GM19193 (cell line): ENCODE data around the gene MEF2D.
A peak's percentile ranks its signal among the peaks of the same experiment; 100 is the strongest.

ENCODE experiments used
- POLR2A ChIP-seq: IDR thresholded peaks from 4 replicates; pipeline ENCODE4 v1.6.1; 2011; ENCODE audit not compliant: insufficient read depth, insufficient read length; ENCODE audit errors: extremely low read depth

MEF2D gene

DNA sequence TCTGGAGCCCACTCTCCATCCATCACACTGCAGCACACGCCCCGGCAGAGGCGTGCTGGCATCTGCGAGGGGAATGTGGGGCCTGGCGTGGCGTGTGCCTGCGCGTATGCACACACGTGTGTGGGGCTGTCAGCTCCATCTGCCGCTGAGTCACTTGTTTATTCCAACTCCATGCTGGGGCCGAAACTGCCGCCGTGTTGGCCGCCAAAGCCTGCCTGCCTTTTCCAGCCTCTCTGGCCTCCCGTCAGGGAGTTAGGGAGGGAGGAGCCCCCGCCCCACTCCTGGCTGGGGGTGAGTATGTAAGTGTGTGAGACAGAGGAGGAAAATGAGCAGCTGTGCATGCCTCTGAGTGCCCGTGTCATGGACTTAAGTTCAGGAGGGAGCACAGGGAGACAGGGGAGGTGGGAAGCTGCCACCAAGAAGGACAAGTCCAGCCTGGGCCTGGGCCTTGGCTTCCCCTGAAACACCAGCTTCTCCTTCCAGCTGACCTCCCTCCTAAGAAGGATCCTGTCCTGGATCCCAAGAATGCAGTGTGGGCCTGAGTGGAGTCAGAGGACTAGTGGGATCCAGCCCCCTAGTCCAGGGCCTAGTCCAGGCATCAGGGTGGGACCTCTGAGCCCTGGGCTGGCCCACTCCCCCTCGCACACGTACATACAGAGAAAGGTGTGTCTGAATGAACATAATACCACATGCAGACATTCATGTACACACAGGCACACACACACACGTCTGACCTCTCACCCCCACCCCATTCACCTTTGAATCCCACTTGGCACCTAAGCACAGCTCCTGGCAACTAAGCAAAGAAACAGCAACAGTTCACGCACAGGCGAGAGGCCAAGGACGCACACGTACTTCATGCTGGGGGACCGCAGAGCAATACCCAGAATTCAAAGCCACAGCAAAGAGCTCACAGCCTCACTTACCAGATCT lies 24.7 kb downstream of the MEF2D start:
- peak; percentile 24 for TF ChIP-seq POLR2A

DNA sequence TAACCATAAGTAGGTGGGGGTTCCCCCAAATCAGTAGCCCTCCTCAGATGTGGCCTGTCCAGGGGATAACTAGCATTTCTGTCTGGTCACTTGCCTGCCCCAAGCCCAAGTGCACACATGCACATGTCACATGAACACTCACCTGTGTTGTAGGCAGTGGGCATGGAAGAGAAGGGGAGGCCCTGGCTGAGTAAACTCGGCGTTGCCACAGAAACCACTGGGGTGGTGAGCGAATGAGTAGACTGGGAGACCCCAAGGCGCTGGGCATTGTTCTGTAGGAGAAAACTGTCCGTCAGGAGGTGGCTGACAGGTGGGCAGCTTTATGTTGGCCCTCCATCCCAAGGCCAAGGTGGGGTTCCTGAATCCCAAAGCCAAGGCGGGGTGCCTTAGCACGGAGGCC lies 25.6 kb downstream of the MEF2D start:
- TF ChIP-seq POLR2A: no peak

DNA sequence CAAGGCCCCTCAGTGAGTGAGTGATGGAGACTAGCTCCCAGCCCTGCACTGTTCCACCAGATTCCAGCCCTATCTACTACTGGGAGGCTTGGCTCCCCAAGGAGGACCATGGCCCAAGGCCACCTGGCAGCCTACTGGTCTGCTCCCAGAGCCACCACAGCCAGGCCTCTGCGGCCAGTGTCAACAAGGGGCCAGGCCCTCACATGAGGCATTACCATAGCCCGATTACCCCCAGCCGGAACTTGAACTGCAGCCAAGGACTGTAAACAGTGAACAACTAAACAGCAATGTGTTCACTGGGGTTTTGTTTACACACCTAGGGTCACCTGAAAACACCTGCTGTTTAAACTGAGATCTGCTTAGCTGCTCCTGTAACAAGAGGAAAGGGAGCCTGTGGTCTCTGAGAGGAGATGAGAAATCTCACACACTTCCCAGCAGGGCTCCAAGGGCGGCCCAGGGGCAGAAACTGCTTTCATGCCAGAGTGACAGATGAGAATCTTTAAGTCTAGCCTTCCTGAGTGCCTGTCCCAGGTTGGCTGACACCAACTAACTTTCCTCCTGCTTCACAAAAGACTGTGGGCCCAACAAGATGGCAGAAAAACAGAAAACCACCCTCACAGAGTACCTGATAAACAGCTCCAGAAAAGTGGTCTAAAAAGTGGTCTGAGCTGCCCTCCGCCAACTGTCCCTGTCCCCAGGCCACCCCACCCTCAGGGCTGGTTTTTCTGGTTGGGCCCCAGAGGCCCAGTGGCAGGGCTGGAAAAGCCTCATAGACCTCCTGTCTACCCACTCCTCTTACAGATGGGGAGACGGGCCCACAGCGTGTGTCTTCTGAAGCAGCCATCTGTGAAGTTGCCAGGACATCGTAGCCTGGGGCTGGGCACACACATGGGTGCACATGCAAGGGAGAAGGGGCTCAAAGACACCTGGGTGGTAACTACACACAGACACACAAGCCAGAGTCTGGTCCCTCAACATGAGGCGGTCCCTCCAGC lies 28.8 kb downstream of the MEF2D start:
- TF ChIP-seq POLR2A: no peak

DNA sequence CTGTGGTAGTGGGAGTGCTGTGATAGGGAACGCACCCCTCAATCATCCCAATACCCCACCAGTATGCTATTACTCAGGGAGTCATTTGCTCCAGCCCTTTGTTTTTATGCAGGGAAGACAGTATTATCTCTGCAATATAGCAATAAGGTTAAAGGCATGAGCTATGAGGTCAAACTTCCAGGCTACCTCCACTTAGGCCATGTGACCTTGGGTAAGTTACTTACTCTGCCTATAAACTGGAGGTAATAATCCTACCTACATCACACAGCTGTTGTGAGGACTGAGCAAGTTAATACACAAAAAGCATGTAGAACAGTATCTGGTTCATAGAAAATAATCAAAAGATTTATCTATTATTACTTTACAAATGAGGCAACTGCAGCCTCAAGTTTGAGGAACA lies 30.1 kb downstream of the MEF2D start:
- no peak for TF ChIP-seq POLR2A

DNA sequence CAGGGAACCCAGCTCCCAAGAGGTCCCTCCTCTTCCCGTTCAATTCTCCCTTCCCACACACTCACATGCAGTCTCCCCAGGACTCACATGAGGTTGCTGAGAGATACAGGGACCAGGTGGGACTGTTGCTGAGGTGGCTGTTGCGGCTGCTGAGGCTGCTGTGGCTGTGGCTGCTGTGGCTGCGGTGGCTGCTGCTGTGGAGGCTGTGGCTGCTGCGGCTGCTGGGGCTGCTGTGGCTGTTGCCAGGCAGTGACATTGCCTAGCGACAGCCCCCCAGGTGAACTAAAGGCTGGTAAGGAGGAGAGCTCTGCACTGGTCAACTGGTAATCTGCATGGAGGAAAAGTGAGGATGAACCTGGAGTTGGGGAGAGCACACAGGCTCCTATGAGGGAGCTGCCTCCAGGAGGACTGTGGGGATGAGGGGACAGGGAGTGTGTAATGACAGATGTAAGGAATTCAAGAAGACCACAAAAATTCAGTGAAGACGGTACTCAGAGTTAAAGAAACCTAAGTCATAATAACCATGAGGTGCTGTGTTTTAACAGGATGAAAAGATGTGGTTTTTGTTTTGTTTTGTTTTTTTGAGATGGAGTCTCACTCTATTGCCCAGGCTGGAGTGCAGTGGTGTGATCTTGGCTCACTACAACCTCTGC lies 31.8 kb downstream of the MEF2D start:
- TF ChIP-seq POLR2A: no peak

DNA sequence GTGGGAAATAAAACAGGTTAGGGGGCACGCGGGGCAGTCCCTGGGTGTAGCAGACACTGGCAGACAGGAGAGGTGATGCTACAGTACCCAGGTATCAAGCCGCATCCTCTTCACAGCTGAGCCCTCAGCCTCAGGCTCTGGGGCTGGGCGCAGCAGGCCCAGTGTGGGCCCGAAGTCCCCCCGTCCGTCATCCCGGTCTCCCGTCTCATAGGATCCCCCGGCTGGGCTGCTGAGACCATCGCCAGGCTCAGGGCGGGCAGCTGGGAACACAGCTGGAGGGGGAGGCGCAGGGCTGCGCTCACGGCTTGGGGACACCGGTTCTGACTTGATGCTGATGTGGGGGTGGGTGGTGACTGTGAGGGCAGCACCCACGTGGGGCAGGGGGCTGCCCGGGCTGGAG lies 32.7 kb downstream of the MEF2D start:
- TF ChIP-seq POLR2A: no peak

DNA sequence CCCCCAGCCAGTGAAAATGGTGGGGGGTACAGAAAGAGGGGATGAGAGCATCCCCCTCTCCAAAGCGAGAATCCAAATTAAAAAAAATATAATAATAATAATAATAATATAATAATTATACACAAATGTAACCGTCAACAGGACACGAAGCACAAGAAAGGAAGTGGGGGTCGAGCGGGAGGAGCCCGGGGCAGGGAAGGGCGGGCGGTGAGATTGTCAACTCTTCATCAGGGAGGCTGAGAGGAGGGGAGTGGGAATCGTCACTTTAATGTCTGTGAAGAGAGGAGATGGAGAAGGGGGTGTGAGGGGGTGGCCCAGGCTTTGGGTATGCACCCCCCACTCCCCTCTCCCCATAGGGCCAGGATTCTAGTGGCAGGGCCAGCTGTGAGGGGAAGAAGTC lies 33.2 kb downstream of the MEF2D start:
- TF ChIP-seq POLR2A: no peak

DNA sequence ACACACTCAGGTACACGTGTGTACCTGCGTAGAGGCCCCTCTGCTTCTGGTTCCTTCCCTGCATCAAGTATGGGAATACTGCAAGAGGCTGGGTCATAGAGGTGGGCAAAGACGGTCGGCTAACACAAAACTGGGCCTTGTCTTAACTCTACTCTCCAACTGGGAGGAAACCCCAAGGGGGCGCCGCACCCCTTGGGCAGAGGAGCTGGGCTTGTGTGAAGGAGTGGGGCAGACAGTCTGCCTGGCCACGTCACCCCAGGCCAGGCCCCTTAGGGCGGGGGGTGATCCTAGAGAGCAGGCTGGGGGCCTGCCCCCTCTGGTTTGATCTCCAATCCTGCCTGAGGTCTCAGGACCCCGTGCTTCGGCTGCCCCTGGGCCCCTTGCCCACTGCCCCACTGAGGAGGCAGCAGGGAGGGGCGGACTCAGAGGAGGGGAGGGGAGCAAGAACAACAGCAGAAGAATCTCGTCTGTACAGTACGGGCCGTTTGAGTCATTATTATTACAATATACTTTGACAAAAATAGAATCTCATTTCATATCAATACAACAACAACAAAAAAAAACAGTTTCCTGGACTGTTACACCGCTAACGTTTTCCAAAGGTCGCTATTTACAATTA lies 34.7 kb downstream of the MEF2D start:
- no peak for TF ChIP-seq POLR2A

DNA sequence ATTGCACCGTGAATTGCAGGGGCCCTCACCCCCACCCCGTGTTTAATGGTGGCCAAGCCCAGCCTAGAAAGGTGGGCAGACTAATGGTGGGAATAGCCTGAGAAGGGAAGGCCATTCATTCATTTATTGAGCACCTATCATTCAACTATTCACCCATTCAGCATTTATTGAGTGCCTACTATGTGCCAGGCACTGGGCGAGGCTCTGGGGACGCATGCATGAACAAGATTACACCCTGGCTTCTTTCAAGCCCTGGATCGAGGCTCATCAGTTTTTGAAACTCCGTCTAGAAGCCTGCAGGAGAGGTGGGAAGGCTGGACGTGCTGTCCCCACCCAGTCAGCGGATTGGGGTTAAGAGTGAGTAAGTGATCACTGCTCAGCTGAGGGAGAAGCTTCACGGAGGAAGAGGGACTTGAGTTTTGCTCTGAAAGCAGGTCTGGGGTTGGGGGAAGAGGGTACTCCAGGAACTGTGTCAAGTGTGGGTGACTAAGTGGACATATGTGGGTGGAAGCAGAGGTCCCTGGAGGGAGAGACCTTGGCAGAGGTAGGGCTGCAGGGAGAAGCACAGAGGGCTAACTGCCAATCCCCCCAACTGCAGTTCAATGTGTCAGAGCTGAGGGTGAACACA lies 35.6 kb downstream of the MEF2D start:
- no peak for TF ChIP-seq POLR2A

DNA sequence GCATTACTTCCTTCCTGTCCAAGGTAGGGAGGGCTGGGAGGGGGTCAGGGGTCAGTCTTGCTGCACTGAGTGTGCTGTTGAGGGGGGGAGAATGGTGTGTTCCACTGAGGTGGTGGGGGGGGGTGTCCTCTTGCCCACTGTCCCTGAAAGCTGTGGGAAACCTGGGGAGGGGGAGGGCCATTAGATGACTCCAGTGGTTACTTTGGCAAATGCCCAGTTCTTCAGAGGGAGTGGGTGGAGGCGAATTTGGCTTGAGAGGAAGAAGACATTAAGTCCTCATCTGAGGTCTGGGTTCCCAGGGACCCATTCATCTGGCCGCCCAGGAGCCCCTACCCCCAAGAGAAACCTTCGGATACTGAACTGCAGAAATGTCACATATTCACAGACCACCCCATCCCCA lies 36.2 kb downstream of the MEF2D start:
- TF ChIP-seq POLR2A: no peak

DNA sequence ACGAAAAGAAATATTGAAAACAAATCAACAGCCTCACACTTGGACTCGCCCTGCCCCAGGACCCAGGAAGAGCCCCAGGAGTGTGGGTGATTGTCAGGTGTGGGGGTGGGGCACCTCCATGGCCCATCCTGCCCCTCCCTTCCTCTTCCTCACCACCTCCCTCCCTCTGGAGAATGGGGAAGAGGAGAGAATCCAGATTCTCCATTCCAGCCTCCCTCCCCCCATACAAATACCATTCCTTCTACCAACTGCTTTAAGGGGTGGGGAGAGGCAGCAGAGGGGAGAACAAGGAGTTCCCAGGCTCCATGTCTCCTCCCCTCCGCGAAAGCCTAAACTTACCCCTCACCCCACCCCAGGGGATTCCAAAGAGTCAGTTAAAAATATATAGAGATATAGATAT lies 36.7 kb downstream of the MEF2D start:
- no peak for TF ChIP-seq POLR2A

DNA sequence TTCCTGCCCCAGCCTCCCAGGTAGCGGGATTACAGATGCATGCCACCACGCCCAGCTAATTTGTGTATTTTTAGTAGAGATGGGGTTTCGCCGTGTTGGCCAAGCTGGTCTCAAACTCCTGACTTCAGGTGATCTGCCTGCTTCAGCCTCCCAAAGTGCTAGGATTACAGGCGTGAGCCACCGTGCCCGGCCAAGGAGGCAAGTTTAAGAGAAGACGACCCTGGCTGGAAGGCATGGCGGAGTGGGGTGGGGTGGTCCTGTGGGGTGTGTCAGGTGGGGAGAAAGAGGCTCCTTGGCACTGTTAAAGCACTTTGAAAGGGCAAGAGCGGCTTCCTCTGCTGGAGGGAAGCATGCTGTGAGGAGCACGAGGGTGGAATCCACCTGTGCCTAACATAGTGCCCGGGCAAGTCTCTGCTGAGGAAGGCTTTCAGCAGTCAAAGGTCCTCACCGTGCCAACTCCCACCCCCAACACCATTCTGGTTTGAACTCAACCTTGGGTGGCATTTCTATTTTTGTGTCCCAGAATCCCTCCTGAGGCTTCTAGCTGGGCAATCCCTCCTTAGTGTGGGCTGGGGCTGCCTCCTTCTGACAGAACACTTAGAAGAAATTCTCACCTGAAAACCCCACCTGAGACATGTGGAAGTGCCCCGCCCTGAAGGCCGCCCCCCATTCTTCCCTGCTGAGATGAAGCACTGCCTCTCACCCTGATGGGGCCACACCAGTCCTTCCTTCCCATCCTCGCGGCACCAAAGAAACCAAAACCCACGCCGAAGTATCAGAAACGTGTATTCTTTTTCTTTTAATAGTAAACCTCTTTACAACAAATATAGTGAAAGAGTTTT lies 37.4 kb downstream of the MEF2D start:
- TF ChIP-seq POLR2A: no peak

DNA sequence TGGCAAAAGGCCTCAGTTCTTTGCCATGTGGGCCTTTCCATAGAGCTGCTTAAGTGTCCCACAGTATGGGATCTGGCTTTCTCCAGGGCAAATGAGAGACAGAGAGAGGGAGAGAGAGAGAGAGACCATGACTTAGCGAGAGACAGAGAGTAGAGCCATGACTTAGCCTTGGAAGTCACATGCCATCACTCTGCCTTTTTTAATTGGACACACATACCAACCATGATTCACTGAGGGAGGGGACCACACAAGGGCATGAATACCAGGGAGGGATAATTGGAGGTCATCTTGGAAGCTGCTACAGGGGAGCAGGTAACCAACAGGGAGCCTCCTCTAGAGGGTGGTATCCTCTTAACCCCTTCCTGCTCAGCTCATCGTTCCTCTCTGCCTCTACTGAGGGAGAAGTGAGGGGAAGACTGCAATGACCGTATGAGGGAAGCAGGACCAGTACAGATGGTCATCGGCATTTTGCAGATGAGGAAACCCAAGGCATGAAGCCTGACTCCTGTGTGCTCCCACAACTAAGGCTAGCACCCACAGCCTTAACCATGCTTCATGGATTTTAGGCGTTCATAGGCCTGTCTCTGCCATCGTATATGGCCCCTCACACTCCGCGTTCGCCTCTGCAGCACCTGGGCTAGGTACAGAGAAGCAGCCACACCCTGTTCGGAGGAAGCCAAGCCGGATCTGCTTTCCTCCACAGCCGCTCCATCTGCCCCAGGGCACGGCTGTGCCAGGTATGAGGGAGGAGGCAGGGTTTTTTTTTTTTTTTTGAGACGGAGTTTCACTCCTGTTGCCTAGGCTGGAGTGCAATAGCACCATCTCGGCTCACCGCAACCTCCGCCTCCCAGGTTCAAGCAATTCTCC lies 38.6 kb downstream of the MEF2D start:
- TF ChIP-seq POLR2A: no peak

DNA sequence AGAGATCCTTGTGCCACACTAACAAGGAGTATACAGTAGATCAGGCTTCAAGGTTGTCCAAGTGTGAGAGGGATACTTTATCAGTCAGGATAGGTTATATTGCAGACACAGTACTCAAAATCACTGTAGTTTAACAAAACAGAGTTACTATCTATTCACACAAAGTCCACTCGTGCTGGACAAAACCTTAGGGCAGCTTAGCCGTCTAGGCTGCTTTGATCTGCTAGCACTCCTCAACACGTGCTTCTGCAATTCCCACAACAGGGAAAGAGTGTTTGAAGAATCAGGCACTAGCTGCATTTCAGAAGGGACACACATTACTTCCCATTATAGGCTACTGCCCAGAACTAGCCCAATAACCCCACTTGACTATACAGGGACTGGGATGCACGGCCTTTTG lies 39.5 kb downstream of the MEF2D start:
- no peak for TF ChIP-seq POLR2A
